ENCODE measurements around the gene ANKUB1.

The ANKUB1 gene

GRCh38 chr3:149768704-149769103 is 23.6 kb downstream of the ANKUB1 start:
- no peak for TF ChIP-seq CTCF (IDR thresholded peaks at IDR 0.05)

- TF ChIP-seq CTCF (IDR thresholded peaks at IDR 0.05) = no peak
These were observed 24.6 kb downstream of the ANKUB1 start for GRCh38 chr3:149767720-149768119.

GRCh38 chr3:149765762-149766334 is 26.5 kb downstream of the ANKUB1 start:
- TF ChIP-seq CTCF (IDR thresholded peaks at IDR 0.05) = peak; percentile 65

- TF ChIP-seq CTCF (IDR thresholded peaks at IDR 0.05) = no peak
These were observed 28.1 kb downstream of the ANKUB1 start for GRCh38 chr3:149764302-149764701.

- TF ChIP-seq CTCF (IDR thresholded peaks at IDR 0.05) = no peak
These were observed 28.7 kb downstream of the ANKUB1 start for GRCh38 chr3:149763565-149764195.

- no peak for TF ChIP-seq CTCF (IDR thresholded peaks at IDR 0.05)
These were observed 38.6 kb downstream of the ANKUB1 start for GRCh38 chr3:149753717-149754116.

- no peak for TF ChIP-seq CTCF (IDR thresholded peaks at IDR 0.05)
These were observed 39.6 kb downstream of the ANKUB1 start for GRCh38 chr3:149752788-149753136.
